ENCODE results near the gene TSC22D3. TPM values are rescaled to one million over a fixed set of nuclear protein-coding genes. Genes with fewer than 3 reads are reported as not detected.

Gene TSC22D3
- total and polyA plus RNA-seq, 12 donors = 26.3 to 153 (median 36.9) TPM

GRCh38 chrX:107677909-107678308, 97.7 kb downstream of the TSC22D3 start:
- Histone ChIP-seq H3K4me3 (no peak overlapping the region), H3K27me3 (peaks cover 0 to 58% (median 0%) of the 10 kb centered on the region in 7 donors), H3K4me1 (peaks cover 0 to 67% (median 53%) of the 10 kb centered on the region in 9 donors), H3K27ac (peak overlapping the region; percentile 65 to 92 (median 90)), H3K9me3 (no peaks in the 10 kb centered on the region), H3K36me3 (no peaks in the 10 kb centered on the region)
- intact Hi-C loops (cut with DNase I) = loop anchor here in 9 of 10 donors (2.0 to 10.0 kb wide), 6 partner anchors 33 to 54 kb away; no protein-coding TSS in a partner anchor
- no peak for DNase-seq
- ATAC-seq = no peak
- WGBS, 2 donors = 52 to 67% methylated on average over 4 of the region's 4 CpGs
- no peak for TF ChIP-seq CTCF (IDR thresholded peaks at IDR 0.05)

DNA sequence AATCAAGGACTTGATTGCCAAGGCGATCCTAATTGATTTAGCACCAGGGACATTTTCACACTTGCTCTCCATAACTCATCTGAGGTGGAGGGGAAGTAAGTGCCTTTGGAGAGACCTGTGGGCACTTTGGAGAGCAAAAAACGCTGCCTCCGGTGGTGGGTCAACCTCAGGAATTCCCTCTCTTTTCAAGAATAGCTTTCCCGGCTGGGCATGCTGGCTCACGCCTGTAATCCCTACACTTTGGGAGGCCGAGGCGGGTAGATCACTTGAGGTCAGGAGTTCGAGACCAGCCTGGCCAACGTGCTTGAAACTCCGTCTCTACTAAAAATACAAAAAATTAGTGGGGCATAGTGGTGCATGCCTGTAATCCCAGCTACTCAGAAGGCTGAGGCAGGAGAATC, 98.1 kb downstream of the TSC22D3 start:
- ATAC-seq = no peak
- Histone ChIP-seq H3K9me3 (no peaks in the 10 kb centered on the region), H3K36me3 (no peaks in the 10 kb centered on the region), H3K27ac (peak overlapping the region; percentile 65 to 92 (median 90)), H3K4me3 (peak overlapping the region in 4 of 10 donors; percentile 44 to 56 (median 50)), H3K4me1 (peaks cover 0 to 70% (median 52%) of the 10 kb centered on the region in 9 donors), H3K27me3 (peaks cover 0 to 57% (median 0%) of the 10 kb centered on the region in 7 donors)
- TF ChIP-seq CTCF (IDR thresholded peaks at IDR 0.05) = no peak
- no peak for DNase-seq
- intact Hi-C loops (cut with DNase I) = loop anchor here in 9 of 10 donors (2.0 to 10.0 kb wide), 6 partner anchors 33 to 55 kb away; no protein-coding TSS in a partner anchor
- 48 to 49% methylated on average over 10 of the region's 10 CpGs for WGBS, 2 donors

DNA sequence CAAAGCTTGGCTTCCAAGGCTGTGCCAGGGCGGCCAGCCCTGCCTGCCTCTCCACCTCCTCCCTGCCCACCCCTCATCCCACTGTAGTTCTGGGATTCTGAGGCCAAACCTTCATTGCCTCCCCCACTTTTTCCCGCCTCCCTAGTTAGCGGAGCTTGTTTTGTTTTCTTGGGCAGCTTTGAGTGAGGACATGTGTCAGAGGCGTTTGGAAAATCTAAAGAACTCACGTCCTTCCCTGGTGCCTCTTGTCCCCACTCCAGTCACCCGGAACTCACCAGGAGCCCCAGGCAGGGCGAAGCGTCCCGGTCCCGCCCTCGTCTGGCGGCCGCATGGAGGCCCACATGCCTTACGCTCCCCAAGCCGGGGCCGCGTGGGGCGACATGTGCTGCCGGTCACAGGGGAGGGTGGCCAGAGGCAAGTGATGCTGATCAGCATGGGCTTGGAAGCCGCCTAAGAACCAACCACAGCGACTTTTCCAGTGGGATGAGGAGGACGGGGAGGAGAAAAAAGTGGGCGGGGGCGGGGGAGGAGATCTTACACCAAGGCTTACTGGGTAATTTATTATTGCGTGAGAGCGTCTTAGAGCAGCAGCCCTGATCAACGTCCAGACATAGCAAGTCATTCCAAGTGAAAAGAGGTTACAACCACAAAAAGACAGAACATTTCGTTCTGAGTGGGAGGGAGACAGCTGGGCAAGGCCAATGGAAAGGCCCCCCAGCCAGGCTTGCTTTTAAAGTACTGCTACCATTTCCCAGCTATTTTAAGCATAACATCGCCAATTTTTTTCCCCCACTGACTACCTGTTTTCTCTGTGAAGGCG, 98.8 kb downstream of the TSC22D3 start:
- peak in 2 of 9 donors; percentile 17 to 21 for TF ChIP-seq CTCF (IDR thresholded peaks at IDR 0.05)
- intact Hi-C loops (cut with DNase I) = loop anchor here in 9 of 10 donors (2.0 to 10.0 kb wide), 6 partner anchors 34 to 56 kb away; no protein-coding TSS in a partner anchor
- 5 to 16% methylated on average over 30 of the region's 30 CpGs for WGBS, 2 donors
- Histone ChIP-seq H3K4me1 (peaks cover 0 to 70% (median 51%) of the 10 kb centered on the region in 9 donors), H3K27me3 (peaks cover 0 to 50% (median 0%) of the 10 kb centered on the region in 7 donors), H3K4me3 (peak overlapping the region; percentile 28 to 56 (median 46)), H3K9me3 (no peaks in the 10 kb centered on the region), H3K27ac (peak overlapping the region; percentile 82 to 92 (median 90)), H3K36me3 (no peaks in the 10 kb centered on the region)
- ATAC-seq (peak; percentile 56 to 74 (median 66)), DNase-seq (peak; percentile 81 to 84)

DNA sequence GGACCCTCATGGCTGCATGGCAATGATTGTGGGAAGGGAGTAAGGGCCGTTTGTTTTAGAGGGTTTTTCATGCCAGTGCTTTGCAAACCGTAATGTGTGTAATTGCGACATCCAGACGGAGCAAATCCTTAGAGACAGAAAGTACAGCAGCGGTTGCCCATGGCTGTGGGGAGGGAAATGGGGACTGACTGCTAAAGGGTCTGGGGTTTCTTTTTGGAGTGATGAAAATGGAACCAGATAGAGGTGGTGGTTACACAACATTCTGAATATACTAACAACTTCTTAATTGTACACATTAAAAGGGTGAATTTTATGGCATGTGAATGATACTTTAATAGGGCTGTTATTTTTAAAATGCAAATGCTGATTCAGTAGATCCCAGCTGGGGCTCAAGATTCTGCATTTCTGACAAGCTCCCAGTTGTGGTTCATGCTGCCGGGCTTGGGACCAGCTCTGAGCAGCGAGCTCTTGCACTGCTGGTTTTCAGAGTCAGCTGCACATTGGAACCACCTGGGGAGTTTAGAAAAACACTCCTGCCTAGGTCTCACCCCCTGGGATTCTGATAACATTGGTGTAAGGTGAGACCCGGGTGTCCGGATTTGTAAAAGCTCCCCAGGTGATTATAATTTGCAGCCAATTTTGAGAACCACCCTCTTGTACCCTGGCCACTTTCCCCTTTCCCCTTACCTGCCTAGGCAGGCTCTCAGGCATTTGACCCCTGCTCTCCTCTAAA, 99.6 kb downstream of the TSC22D3 start:
- Histone ChIP-seq H3K36me3 (no peaks in the 10 kb centered on the region), H3K9me3 (no peaks in the 10 kb centered on the region), H3K27ac (peak overlapping the region; percentile 82 to 92 (median 90)), H3K4me3 (peak overlapping the region; percentile 28 to 56 (median 46)), H3K4me1 (peaks cover 0 to 70% (median 51%) of the 10 kb centered on the region in 9 donors), H3K27me3 (peaks cover 0 to 55% (median 0%) of the 10 kb centered on the region in 7 donors)
- no peak for ATAC-seq
- TF ChIP-seq CTCF (IDR thresholded peaks at IDR 0.05) = no peak
- no peak for DNase-seq
- WGBS, 2 donors = 22 to 43% methylated on average over 9 of the region's 9 CpGs
- intact Hi-C loops (cut with DNase I) = loop anchor here in 9 of 10 donors (2.0 to 10.0 kb wide), 8 partner anchors 35 to 99 kb away; partner anchors contain the start of gene TSC22D3 (in 1 of the 9)

Data from heart right ventricle (tissue), 16 donors.